Breast epithelium (tissue), 3 donors: Measurements from ENCODE around the gene TNF.

ENCODE experiments used
- CTCF ChIP-seq, 3 donors: fragments of 450-650 bp; IDR thresholded peaks; one replicate each; pipeline ENCODE4 v1.5.1; 2016 to 2017; ENCODE audit warnings: antibody characterized with exemption in 3 of 3, mild to moderate bottlenecking in 3 of 3, moderate library complexity in 3 of 3
- POLR2A ChIP-seq: fragments of 450-650 bp; IDR thresholded peaks from one replicate; pipeline ENCODE4 v1.6.1; 2016; ENCODE audit warnings: antibody characterized with exemption, mild to moderate bottlenecking, moderate library complexity

GRCh38 chr6:31619805-31620585 is 44.6 kb downstream of the TNF start:
- TF ChIP-seq CTCF (IDR thresholded peaks at IDR 0.05) = no peak
- TF ChIP-seq POLR2A = peak; percentile 96
